Stimulated activated CD4-positive, alpha-beta T cell treated with anti-CD3 and anti-CD28 coated beads, Interleukin-2, amount 100 ng/mL, for 48 hours (primary cell): Measurements from ENCODE around the gene DENND1A.
"Not testable (repeated sequence)": the region's sequence is repeated elsewhere in the genome, so short reads cannot be mapped to it uniquely, and the experiment has no call there.

Experiments used
- DNase-seq, 2 donors: peaks; one replicate each; pipeline ENCODE4 v3.0.0-alpha.2; 2020

DENND1A gene

GRCh38 chr9:123445981-123446610 lies 483.8 kb downstream of the DENND1A start:
- no peak for DNase-seq

GRCh38 chr9:123445116-123445515 lies 484.8 kb downstream of the DENND1A start:
- DNase-seq = no peak

DNA sequence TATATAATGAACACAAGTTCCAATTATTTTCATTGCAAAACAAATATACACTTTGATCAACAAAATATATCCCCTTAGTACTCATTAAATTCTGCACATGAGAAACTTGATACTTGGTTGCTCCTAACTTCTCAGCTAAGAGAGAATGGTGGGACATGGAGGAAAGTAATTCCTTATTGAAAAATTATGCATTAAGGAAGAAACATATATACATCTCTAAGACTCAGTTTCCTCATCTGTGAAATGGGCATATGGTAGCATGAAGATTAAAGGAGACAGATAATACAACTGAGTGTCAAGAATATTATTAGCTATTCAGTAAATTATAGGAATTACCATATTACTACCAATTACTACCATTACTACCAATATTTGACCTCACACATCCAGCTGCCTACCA lies 488.2 kb downstream of the DENND1A start:
- no peak for DNase-seq

DNA sequence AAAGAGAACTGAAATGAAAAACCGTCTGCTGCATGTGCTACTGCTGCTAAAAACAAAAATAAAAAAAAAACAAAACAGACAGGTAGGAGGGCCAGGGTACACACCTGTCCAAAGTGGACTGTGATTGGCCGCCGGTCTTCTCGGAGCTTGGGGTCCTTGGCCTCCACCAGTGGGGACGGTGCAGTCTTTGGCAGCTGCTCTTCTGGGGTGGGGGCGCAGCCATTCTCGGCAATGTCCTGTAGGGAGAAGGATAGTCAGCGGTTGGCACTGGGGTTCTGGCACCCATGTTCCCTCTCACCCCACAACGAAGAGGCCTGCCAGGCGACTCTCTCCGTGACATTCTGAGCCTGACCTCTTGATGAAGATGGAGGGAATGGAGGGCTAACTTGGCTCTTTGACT lies 489.7 kb downstream of the DENND1A start:
- DNase-seq = no peak

GRCh38 chr9:123438821-123439220 lies 491.1 kb downstream of the DENND1A start:
- DNase-seq = no peak

DNA sequence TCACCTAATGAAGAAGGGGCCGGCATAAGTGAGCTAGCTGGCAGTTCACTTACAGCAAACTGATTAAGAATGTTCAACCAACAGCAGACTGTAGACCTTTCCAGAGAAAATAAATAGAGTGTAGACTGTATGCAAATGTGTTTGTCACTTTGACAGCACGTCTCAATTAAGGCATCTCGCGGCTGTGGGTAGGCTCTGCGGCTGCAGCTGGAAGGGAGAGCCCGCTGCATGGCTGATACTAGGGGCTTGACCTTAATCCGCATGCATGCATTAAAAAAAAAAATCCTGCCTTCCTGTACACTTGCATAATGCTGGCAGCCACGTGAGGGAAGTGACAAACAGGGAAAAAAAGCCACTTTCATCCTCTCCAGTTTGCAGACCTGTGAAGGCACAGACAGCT lies 491.6 kb downstream of the DENND1A start:
- DNase-seq = no peak

DNA sequence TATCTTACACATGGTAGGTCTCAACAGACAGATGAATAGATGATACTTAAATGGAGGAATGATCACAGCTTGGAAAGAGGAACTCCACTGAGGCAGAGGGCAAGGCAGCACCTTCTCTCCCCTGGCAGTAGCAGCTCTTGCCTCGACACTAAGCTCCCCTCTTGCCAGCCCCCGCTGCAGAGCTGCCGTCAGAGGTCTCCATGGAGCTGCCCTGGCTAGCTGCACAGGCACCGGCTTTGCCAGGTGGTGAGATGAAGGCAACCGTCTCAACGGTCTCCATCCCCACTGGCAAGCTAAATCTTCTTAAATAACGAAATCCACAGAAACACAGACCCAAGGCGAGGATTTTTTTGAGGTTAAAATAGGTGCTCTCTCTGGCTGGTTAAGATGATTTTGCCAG lies 492.7 kb downstream of the DENND1A start:
- no peak for DNase-seq

- no peak for DNase-seq
These were observed 494.5 kb downstream of the DENND1A start for GRCh38 chr9:123435471-123435870.

DNA sequence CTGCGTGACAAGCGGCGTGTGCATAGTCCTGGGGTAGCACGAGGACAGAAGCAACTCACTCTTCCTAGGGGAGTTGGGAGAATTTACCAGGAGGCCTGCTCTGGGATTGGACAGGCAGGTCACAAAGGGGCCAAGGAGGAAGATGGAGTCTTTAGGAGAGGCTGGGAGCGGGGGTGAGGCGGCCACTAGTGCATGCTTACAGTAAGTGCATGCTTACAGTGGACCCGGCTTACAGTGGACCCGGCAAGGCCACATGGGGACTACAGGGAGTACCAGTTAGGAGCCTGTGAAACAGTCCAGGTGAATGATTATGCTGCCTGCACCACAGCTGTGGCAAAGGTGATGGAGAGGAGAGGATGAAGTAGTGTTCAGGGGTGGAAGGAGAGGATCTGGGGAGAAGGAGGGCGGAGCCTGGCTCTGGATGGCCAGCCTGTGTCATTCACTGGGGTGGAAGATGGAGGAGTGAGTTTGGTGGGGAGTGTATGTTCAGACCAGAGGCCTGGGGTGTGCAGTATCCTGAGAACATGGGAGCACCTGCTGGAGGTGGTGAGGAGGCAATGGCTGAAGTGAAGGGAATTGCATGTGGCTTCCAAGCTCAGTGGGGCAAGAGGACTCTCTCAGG lies 495.2 kb downstream of the DENND1A start:
- no peak for DNase-seq

GRCh38 chr9:123432331-123433236 lies 497.3 kb downstream of the DENND1A start:
- DNase-seq = no peak

DNA sequence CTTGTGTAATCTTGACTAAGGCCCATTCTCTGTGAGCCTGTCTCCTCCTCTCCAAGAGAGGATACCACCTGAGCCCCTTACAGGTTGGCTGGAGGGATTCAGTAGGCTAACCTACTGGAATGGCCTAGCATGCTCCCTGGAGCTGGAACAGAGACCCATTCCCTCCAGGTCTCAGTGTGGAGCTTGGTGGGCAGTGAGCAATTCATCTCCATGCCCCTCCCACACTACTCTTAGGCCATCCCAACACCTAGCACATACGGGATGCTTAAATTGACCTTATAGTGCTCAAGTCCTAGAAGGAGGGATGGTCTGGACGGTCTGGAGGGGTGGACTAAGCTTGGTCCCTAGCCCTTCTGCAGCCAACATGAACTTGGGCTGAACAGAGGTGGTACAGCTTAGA lies 498.3 kb downstream of the DENND1A start:
- no peak for DNase-seq

DNA sequence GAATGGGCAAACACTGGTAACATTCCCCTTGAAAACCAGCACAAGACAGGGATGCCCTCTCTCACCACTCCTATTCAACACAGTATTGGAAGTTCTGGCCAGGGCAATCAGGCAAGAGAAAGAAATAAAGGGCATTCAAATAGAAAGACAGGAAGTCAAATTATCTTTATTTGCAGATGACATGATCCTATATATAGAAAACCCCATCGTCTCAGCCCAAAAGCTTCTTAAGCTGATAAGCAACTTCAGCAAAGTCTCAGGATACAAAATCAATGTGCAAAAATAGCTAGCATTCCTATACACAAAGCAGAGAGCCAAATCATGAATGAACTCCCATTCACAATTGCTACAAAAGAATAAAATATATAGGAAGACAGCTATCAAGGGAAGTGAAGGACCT lies 501.5 kb downstream of the DENND1A start:
- not testable (repeated sequence) for DNase-seq

GRCh38 chr9:123426406-123426805 lies 503.5 kb downstream of the DENND1A start:
- no peak for DNase-seq

DNA sequence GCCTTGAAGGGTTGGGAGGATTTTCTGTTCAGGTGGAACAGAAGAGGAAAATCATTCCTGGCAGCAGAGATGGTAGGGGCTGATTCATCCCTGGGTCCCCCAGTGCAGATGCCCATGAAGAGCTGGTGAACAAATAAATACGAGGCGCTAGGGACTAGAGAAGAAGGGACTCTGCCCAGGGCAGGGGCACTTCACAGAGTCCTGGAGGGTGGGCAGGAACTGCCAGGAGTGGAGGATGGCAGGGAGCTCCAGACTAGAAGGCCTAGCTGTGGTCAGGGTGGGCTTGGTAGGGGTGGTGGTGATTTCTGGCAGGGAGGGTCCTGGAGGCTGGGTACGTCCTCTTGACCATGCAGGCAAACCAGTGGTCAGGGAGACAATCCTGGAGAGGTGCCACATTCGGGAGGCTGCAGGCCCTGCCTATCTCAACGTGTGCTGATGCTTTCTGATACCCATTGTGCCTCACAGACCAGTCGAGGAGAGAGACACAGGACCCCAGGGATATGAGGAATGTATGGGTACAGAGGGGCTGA lies 504.0 kb downstream of the DENND1A start:
- DNase-seq = no peak

DNA sequence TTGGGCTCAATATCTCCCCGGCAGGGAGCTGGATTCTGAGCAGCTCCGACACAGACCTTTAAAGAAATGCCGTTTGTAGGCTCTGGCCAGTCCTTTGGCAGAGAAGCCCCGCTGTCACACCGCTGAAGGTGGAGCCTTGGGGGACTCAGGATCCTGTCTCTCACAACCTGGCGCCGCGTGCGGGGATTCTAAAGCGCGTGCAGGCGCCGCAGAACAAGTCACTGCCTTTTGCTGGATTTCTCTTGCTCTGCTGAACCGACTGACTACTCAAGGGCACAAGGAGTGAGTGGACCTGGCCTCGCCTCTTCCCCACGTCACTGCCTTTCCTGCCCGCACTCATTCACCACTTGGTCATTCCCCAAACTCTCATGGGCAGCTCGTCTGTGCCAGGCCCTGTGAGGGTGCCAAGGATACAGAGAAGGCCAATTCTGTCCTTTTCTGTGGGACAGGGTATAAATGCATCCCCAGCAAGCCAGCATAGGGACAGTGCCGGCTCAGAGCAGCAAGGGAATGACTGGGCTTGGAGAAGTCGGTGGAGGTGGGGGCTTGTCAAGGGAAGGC lies 504.6 kb downstream of the DENND1A start:
- DNase-seq = no peak

DNA sequence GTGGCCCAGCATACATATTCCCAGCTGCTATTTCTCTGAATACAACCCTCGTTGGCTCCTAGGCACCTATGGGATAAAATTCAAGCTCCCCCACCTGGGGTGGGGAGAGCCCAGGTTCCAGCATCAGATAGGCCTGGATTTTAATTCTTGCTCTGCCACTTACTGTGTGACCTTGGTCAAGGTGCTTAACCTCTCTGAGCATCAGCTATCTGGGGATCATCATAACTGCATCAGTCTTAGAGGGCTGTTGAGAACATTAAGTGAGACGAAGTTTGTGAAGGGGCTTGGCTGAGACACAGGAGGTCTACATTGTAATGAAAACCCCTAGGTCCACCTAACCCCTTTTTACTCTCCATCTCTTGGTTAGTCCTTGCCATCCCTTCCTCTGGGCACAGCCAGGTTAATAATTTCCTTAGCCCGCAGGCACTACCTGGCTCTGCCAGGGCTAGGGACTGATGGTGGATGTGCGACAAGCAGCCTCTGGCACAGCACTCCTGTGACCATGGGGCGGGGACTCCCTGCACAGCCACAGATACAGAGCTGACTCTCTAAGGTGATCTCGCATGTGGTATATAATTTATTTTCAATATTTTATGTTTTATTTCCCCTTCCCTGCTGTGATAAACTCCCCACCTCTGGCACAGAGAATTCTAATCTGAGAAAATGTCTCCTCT lies 505.2 kb downstream of the DENND1A start:
- no peak for DNase-seq

DNA sequence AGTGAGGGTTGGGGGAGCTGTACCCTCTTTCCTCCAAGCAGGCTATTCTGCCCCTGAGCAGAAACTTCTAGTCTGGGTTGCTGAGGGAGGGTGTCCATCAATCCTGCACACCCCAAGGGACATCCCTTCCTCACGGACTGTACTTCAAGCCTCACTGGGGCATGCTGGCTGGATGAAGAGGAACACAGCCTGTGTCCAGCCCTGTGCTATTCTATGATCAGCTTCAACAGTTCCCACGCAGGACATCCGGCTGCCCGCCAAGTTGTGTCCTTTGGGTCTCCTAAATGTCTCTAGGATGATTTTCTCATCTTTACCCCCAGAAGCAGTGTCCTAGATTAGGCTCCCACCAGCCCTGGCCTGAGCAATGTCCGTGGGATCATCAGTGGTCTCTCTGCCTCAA lies 505.8 kb downstream of the DENND1A start:
- DNase-seq = no peak

DNA sequence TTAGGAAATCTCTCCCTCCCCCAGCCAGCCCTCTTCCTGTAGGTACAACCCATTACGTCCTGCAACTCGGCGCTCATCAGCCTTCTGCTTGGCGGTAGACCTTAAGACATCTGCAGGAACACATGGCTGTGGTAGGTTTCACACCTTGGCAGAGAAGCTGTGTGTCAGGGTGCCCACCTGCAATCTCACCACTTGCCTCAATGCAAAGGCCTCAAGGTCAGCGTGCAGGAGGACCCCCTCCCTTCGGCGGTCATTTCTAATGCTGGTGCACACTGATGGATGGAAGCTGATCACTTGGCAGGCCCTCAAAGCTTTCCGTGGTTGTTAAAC lies 506.6 kb downstream of the DENND1A start:
- DNase-seq = no peak

DNA sequence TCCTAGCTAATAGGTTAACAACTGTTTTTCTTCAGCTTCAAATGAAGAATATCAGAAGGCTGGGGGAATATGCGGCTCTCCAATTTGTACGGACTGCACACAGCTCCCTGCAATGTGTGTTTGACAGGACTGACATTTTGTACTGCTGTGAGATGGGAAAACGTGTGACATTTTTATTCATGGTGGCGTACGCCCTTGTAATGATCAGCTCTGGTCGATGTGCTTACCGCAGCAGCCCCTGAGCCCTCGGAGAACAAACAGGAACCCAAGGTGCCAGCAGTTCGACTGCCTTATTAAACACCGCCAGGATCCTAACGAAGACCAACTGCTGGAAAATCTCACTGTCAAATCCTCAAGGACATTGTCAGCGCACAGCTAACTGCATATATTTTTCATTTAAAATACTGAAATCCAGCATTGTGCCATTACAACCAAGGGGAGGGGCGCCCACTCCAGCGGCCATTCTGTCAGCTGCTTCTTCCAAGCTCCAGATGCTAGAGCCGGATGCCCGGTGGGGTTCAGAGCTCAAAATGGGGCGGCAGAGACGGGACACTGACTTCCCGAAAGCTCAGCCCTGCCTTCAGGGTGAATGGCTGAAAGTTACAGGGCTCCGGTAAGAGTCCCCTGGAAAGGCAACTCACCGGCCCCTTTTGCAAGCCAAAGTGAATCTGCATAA lies 507.2 kb downstream of the DENND1A start:
- DNase-seq = no peak

- DNase-seq = no peak
These were observed 508.0 kb downstream of the DENND1A start for GRCh38 chr9:123421801-123422455.

- no peak for DNase-seq
These were observed 508.7 kb downstream of the DENND1A start for GRCh38 chr9:123421186-123421585.

GRCh38 chr9:123420592-123421111 lies 509.3 kb downstream of the DENND1A start:
- no peak for DNase-seq
